Left renal cortex interstitium (tissue), 4 donors: ENCODE measurements around the gene TBP. TPM values are rescaled to one million over a fixed set of nuclear protein-coding genes. Genes with fewer than 3 reads are reported as not detected.
A peak's percentile ranks its signal among the peaks of the same experiment; 100 is the strongest.

Experiments used
- DNase-seq, 4 donors: peaks; one replicate each; pipeline ENCODE4 v3.0.0-alpha.2; 2013; ENCODE audit warnings: low read depth in 4 of 4, low spot score in 2 of 4, missing footprints in 1 of 4
- polyA plus RNA-seq, 4 donors: library from polyadenylated mRNA; unstranded; fragments of 120-200 nt; gene quantifications; one replicate each; pipeline ENCODE4 v1.2.1, GENCODE V29; 2013; ENCODE audit not compliant: insufficient read length in 4 of 4

Gene TBP
- polyA plus RNA-seq, 4 donors = 18.7 to 28.3 (median 24.3) TPM

DNA sequence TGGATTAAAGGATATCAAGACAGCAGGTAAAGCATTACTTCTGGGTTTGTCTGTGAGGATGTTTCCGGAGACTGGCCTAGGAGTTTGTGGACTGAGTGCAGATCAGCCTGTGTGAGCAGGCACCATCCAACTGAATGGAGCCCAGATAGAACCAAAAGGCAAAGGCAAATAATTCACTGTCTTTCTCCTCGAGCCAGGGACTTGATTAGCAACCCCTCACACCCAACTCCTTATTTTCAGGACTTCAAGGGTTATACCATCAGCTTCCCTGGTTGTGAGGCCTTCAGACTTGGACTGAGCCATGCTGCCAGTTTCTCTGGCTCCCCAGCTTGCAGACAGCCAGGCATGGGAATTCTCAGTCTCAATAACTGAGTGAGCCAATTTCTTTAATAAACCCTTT, 20.4 kb upstream of the TBP start:
- no peak for DNase-seq

DNA sequence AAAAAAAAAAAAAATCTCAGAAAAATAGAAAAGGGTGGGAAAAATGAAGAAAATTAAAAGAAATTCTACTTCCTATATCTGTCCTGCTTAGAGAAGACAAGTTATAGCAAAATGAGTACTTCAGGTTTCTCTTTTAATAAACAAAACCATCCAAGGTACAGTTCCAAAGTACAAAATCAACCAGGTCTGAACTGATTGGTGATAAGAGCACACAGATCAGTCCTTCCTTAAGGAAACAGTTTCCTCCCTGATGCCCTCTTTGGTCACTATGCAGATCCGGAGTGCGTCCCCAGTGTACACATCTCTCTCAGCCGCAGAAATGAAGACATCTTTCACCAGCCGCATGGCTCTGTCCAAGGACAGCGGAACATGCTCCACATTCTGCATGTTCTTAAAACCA, 19.2 kb upstream of the TBP start:
- DNase-seq = no peak

DNA sequence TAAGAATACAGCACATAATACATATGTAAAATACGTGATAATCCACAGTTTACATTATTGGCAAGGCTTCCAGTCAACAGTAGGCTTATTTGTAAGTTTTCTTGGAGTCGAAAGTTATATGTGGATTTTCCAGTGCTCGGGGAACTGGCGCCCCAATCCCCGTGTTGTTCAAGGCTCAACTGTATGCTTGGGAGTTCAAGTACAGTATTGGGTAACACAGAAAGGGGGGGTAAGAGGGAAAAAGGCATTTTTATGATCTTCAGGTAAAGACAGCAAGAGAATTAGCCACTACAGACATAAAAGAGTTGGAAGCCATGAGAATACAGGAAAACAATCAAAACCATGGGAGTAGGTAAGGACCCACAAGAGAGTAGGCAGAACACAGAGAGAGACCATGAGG, 17.5 kb upstream of the TBP start:
- no peak for DNase-seq

DNA sequence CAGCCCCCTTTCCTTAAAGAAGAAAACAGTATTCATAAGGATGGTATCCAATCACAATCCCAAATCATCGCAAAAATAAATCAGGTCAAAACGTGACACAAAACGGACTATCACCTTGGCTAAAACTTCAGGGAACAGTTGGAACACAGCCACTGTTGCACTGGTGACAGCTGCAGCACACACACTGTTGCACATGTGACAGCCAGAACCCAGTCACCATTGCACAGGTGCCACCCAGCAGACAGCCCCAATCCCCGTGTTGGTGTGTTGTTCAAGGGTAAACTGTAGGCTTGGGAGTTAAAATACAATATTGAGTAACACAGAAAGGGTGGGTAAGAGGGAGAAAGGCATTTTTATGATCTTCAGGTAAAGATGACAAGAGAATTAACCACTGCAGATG, 16.8 kb upstream of the TBP start:
- DNase-seq = no peak

DNA sequence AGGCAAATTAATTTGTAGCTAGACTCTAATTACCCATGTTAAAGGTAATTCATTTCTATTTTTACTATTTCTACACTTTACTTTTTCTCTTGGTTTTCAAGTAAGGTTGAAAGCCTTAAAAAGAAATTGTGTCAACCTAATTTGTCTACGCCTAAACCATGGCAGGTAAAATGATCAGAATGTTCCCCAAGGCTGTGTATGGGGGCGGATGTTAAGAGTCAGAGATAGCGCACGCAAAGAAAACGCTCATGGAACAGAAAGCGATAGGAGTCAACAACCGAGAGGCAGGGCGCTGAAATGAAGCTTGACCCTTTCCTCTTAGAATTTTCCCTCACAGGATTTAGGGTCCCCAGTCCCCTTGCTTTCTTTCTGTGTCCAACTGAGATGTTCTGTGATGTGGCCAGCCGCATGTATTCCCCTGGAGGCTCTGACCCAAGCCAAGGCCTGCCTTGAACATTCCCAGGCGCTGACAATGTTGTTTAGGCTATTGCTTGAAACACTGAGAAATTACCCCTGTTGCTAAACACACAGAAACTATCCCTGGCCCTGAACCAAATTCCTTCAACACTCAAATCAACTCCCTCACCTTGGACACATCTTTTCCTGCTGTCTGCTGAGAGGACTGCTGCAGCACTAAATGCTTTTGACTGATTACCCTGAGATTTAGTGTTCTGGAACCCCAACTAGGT, 12.0 kb upstream of the TBP start:
- DNase-seq = no peak

DNA sequence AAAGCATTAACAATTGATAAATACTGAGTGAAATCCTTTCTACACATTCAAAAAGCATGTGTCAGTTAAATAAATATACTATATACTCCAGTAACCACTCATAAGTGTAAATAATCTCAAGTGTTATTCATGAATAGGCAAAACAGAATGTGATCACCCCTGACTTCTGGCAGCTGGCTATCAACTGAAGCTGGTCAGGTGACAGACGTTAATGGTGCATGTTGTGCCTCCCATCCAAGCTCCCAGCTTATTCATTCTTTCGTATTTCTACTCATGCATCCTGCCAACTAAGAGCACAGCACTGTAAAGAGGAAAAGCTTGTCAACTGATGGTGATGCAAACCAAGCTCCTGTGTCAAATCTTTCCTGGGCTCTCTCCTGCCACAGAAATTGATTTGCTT, 8.8 kb upstream of the TBP start:
- DNase-seq = no peak

DNA sequence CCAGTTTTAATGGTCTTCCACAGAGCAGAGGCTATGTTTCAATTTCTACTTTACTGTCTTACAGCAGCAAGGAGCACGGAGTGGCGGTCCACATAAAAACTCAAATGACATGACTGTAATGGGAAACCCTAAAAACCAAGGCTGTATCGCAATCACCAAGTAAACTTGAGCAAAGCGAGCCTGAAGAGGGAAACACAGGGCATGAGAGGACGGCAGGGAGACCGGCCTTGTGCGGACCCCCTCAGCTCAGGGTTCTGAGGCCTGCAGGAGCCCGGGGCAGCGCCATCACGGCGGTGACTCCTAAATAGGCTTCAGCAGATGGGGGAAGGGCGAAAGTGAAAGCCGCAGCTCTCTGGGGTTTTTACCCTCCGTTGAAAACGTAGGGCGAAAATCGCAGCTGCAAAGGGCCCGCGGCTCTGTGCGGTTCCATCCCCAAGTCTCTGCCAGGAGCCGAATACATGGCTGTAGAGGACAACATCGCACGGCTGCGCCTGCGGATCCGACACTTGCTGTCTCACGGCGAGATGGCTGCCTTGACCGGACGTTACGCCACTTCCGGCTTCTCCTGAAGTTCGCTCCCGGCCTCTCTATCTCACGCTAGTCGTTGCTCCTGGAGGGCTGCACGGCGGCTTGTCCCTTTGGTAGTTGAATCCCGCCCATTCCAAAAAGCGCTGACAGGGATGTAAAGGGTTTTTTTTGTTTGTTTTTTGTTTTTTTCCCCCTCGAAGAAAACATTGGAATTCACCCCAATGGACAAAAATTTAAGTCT, 1.2 kb upstream of the TBP start, which contains the start of gene PSMB1:
Gene PSMB1 (minus strand): TSS at position 543 of the 769 bp plus-strand sequence. CDS start 65 bp downstream, at position 478.
- DNase-seq = peak; percentile 88 to 94 (median 92)

DNA sequence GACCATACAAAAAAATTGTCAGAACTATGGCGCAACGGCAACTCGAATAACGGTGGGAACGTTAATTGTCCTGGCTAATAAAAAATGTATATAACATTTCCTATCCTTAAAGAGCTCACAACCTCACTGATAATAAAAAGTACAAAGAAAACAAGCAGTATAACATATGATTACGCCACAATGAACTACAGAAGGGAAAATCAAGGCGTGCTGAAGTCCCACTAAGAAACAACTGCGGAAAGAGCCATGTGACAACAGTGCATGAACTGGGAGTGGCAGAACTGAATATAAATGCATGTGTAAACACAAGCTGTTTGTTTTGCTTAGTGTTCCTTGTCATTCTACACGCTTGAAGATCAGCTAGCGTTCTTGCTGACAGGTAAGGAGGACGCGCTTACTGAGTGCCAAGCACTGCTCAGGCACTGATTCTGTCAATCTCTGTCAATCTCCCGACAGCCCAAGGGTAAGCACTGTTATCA, 596 bp upstream of the TBP start:
- peak in 2 of 4 donors; percentile 59 to 72 for DNase-seq

DNA sequence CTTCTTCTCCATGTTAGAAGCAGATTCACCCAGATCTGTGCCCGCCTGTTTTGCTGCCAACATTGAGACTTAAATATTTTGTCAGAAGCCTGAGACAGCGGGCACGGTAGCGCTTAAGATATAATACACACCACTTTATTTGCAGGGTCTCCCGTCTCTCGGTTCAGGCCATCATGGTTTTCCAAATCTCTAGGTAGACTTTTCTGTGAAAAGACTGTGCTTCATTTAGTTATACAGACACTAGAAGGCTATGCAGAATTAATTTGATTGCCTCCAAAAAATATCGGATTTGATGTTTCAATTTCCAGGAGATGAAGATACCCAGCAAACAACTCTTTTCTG, 598 bp downstream of the TBP start:
- DNase-seq = no peak

DNA sequence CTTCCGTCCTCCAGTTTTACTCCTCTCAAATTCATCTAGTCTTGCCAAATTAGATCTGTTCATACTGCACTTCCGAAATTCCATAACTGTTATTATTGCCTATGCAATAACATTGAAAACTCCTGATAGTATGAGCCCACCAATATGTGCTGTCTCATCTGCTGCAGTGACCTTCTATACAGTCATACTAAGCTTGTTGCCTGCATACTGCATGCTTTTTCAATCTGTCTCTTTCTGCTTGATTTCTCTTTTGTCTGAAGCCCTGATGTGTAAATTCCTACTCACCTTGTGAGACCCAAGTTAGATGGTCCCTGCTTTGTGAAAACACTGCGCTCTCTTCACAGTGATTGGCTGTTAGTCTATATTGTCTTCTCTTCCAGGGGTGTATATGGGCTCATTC, 1.1 kb downstream of the TBP start:
- DNase-seq = no peak

DNA sequence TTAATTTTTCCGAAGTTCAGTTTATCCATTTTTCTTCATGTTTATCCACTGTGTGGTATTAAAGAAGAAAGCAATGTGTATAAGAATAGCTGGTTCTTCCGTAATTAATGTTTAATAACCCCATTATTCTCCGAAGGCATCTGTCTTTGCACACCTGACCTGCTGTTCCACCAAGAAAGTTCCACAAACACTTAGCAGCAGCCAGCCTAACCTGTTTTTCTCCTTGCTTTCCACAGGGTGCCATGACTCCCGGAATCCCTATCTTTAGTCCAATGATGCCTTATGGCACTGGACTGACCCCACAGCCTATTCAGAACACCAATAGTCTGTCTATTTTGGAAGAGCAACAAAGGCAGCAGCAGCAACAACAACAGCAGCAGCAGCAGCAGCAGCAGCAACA, 7.4 kb downstream of the TBP start:
- DNase-seq = no peak

DNA sequence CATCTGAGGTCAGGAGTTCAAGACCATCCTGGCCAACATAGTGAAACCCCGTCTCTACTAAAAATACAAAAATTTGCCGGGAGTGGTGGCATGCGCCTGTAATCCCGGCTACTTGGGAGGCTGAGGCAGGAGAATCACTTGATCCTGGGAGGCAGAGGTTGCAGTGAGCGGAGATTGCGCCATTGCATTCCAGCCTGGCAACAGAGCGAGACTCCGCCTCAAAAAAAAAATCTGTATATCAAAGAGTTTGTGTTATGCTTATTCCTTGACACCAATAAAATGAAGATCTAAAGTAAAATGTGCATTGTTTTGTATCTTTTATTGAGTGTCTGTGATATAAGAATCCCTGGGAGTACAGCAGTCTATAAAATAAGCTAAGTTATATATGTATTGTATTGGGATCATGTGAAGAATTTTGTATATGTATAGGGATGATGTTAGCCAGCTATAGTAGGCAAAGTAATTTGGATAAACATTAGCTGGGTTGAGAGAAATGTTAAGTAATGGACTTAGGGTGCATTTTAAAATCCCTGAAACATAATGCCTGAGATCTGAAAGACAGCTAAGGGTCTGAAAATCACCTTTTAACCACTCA, 10.9 kb downstream of the TBP start:
- no peak for DNase-seq

DNA sequence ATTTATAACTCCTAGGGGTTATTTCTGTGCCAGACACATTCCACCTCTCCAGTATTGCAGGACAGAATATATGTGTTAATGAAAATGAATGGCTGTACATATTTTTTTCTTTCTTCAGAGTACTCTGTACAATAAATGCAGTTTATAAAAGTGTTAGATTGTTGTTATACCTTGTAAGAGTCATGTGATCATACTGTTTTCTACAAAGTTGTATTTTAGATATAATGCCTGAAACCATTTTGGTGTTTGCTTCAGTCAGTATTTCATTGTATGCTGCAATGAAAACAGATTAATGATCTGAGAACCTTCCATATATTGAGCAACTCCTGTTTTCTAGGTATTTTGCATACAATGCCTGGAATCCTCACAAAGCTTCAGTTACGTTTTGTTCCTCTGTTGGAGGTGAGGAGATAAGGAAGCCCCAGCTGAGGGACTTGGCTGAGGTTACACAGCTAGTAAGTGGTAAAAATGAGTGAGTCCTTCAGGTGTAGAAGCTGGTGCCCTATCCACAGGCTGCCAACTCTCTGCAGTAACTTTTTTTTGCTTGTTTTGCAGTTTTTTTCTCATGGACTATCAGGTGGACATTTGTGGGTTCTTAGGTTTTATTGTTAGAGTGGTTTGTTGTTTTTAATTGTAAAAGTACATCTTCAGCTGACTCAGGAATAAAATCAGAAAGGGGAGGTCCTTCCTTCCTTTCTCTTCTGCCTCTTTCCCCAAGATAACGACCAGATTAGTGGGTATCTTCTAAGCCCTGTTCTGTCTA, 18.7 kb downstream of the TBP start:
- DNase-seq = no peak

DNA sequence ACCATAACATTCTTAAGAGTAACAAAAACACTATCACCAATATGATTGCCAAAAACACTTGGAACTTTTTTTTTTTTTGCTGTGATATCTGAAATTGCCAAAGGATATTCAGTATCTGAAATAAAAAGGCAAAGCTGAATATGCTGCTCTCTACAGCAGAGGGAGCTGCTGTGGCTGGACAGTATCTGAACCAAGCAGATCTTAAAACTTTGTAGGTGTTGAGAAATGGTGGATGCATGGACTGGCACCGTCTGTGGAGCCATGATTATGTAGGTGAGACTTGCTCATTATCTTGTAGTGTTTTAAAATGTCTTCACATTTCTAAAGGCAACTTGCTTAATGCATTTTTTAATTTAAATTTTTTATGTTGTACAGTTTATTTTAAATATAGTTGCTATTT, 21.1 kb downstream of the TBP start:
- DNase-seq = no peak

DNA sequence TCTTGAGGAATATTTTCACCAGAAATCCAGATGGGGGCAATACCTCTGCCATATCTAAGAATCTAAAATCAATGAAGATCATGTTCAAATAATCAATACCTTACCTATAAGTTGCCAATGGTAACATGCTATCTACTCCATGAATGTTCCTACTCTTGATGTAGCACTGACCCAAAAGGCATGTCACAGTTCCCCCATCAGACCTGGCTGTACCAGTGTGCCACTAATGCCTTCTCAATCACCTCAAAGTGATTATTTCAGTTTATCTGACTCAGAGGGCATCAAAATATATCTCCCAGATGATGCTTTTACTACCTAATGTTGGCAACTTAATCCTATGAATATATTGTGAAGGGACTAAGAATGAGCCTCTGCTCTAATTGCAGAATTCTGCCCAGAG, 24.7 kb downstream of the TBP start:
- no peak for DNase-seq

DNA sequence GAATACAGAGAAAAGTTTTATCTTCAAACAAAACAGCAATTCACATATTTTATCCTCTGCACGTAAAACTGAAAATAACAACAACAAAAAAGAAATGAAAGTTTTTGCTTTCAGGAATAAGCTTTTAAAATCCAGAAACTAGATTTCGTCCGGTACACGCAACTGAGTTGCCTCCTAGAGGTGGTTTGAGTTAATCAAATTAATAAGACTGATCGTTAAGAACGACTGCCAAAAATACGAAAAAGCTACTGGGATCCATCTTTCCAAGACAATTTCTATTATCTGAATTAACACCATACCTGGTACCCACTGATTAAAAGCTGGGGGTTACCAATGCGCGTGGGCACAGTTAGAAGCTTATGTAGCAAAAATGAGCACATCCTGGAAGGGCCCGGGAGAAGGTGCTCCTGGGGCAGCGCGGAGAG, 29.6 kb downstream of the TBP start:
- peak in 2 of 4 donors; percentile 4 to 13 for DNase-seq

DNA sequence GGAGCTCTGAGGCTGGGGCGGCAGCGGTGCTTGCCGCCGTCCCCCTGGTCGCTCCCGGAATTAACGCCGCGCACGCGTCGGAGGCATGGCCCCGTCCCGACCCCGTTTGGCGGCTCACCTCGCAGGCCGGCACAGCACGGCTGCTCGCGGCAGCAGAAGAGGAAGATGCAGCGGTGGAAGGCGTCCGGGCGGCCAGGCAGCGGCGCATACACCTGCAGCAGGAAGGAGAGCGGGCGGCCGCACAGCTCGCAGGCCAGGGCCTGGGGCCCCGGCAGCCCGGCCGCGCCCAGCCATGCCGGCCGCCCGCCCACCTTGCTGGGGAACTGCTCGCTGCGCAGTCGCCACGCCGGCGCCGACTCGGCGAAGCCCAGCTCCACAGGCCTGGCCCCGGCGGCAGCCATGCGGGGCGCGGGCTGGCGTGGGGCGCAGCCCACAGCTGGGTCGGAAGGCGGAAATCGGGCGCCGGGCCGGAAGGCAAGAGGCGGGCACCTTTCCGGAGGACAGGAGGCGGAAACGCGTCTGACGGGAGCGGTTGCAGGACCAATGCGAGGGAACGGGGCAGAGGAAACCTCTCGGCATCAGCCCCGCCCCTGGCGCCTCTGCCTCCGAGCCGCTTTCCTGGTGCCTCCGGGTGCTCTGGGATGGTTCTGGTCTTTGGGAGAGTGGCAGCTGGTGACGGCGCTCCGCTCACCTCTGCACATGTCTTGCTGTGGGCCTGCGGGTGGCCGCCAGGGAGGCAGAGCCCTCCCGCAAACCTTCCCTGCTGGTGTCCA, 30.2 kb downstream of the TBP start, which contains the start of gene PDCD2:
Gene PDCD2 (minus strand): TSS at position 457 of the 773 bp plus-strand sequence. CDS start 56 bp downstream, at position 401.
- DNase-seq = peak; percentile 56 to 85 (median 73)

DNA sequence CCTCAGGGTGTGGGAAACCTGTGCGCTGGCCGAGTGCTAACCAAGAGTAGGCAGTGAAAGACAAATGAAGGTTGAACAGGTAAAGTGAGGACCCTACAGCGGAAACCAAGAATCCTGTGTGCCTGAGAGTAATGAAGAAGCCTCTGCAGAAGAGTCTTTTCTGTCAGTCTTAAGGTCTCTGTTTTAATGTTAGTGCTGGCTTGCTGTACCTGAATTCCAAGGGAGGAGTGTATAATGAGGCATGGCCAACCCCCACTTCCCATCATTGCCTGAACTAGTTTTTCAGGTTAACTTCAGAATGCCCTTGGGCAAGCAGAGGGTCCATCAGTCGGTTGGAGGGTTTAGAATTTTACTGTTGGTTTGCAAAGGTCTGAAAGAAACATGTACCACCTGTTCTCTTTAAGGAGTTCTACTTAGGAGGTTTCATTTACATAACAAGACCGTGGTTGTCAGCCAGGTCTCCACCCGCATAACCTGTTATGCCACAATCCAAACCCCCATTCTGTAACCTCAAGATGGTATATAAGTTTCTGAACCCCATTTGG, 30.9 kb downstream of the TBP start:
- peak in 3 of 4 donors; percentile 4 to 15 (median 9) for DNase-seq

DNA sequence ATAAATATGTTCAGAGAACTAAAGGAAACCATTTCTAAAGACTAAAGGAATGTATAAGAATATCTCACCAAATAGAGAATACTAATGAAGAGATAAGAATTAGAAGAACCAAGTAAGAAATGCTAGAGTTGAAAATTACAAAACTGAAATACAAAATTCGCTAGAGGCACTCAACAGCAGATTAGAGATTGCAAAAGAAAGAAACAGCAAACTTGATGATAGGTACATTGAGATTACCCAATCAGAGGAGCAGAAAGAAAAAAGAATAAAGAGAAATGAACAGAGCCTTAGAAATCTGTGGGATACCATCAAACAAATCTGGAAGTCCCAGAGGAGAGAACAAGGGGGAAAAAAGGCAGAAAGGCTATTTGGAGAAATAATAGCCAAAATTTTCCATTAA, 36.6 kb downstream of the TBP start:
- DNase-seq = no peak

DNA sequence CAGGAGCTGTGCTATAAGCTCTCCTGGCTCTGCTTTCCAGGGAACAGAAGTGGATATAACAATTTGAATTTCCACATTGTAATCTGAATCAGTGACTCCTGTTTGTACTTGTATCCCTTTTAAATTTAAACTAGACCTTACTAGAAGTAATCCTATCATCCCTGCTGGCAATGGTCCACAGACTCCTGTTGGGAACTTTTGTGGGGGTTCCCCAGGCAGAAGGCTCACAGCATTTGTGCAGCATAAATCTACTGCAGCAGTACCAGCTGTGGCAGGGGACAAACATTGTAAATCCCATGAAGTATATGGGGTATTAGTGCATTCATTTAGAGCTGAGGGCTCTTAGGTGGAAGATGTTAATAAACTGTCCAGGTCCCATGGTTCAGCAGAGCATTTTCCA, 42.3 kb downstream of the TBP start:
- DNase-seq = no peak
